ENCODE results near the gene PFDN2.

- no peak for TF ChIP-seq CTCF (IDR thresholded peaks at IDR 0.05; ENCODE audit: low read length)
- TF ChIP-seq EZH2 (optimal IDR thresholded peaks at IDR 0.05; ENCODE audit: low read depth, low read length): no peak
These were observed 26.7 kb downstream of the PFDN2 start for GRCh38 chr1:161091093-161091492.

Data from MM.1S (cell line).